Kidney glomerular epithelial cell (primary cell): ENCODE measurements around the gene CACNA1C.

Source experiments
- DNase-seq: peaks from one replicate; lab custom pipeline; 2025; lab: John Stamatoyannopoulos, UW

Gene CACNA1C

DNA sequence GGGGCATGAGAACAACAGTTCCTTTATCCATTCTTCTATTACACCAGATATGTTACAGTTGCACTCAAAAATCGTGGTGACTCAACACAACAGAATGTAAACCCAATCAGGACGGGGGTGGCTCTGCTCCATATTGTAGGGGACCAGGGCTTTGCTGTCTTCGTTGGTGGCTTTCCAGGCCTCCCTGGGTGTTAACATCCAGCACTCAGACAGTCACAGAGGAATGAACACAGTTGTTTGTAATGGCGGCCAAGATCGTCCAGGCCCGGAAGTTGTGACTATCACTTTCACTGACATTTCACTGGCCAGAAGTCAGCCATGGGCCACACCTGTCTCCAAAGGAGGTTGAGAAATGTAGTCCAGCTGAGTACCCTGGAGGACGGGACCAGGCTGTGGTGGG is 204.1 kb downstream of the CACNA1C start:
- DNase-seq, result no peak

DNA sequence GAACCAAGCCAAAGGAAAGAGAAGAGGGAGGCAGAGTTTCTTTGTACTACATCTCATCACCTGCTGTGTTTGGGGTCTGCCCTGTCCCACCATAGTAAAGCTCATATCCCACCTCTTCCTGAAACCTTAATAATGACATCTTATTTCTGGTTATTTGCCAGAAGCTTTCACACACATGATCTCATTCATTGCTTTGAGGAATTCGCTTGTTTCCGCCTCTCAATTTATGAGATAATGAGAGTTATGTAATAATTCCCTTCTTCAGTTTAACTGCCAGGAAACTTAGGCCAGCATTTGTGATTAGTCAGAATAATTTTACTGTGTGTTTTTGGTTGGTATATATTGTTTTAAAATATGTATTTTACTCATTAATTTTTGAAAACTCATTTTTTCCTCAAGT is 205.2 kb downstream of the CACNA1C start:
- DNase-seq, result no peak

DNA sequence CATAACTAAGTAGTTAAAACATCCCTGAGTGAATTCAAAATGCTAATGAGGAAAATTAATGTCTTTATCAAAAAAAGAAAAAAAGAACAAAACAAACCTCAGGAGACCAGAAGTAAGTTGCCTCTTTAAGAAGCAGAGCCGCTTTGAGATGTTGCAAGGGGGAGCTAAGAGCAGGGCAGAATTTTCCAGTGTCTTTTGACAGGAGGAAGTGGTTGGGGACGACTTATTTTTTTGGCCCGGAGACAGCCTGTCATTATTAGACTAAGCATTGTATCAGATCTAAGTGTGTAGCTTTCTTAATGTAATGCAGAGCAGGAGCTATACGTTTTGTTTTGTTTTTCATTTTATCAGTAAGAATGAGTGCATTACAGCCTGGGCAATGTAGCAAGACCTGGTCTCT is 206.6 kb downstream of the CACNA1C start:
- DNase-seq, result no peak

DNA sequence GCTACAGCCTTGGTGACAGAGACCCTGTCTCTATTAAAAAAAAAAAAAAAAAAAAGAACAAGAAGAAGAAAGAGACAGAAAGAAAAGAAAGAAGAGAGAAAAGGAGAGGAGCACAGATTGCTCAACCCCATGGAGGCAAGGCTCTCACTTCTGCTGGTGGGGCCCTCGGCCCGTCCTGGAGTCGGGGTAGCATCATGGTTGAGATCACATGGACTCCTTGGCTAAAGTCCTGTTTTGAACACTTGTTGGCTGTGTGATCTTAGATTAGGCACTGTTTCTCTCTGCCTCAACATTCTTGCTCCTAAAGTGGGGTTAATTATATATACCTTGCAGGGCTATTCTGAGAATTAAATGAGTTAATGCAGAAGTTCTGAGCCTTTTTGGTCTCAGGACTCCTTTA is 207.7 kb downstream of the CACNA1C start:
- no peak for DNase-seq

DNA sequence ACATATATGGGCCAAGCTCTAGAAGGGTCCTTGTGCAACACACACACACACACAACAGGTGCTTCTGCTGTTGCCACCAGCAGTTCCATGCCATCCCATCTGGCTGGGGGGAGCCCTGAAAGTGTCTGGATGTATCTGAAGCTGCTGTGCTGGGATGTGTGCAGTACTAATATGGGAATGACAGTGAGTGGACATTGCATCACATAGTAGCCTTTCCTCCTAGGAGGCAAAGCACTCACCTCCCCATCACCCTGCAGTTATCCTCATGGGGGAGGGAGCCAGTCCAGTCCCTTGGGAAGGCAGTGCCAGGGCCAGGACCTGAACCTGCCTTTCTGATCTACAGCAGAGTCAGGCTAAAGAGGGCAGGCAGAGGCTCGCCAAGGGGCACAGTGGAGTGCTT is 208.9 kb downstream of the CACNA1C start:
- DNase-seq, result no peak

DNA sequence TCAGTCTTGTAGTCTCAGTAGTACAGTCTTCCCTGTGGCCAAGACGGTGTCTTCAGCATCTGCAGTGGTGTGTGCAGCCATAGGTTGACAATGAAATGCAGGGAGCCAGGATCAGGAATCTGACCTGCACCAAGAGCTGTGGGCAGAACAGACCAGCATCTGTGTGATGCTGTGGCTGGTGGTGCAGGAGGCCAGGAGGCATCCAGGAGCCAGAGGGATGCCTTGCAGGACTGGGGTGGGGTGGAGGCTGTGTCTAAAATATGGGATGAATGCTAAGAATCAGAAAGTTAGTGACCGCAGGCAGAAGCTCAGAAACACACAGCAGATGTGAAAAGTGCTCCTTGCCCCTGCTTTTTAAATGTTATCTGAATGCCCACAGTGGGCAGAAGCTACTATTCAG is 209.7 kb downstream of the CACNA1C start:
- DNase-seq, result no peak

DNA sequence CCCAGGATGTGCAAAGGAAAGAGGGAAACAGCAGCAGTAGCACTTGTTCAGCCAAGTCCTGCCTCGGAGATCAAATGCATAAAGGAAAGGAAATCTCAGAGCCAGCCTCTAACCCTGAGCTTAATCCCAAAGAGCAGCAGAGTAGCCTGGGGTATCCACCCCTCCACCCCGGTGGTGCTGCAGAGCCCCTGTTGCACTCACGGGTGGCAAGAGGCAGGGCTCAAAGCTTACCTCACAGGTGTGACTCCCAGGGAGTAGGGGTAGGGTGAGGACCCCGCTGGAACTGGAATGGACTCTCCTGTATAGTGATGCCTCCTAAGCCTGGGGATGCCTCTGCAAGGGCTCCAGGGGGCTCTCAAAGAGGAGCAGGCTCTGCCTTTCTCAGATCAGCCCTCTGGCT is 211.1 kb downstream of the CACNA1C start:
- DNase-seq, result no peak

DNA sequence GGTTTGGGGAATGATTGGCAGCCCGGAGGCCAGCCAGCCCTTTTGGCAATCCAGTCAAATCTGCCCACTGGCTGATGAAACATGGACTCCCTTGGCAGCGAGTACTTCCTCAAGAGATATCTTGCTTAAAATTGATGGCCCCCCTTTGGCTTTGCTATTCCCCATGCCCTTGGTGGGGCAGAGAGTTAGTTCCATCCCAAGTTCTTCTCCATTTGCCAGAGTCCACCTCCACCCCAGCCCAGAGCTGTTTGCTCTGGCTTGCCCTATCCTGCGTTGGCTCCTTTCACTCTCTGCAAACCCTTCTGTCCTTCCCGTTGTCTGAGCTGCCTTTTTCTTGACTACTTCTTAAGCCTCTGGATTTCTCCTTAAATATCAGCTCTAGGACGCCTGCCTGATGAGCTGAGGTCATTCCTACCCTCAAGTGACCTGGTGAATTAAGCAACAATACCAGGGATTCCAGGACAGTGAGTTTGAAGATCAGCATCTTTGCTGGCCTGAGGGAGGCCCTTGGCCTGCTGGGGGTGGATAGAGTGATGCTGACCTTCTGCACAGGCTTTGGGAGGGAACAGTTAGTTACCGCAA is 212.0 kb downstream of the CACNA1C start:
- DNase-seq, result peak; percentile 69

DNA sequence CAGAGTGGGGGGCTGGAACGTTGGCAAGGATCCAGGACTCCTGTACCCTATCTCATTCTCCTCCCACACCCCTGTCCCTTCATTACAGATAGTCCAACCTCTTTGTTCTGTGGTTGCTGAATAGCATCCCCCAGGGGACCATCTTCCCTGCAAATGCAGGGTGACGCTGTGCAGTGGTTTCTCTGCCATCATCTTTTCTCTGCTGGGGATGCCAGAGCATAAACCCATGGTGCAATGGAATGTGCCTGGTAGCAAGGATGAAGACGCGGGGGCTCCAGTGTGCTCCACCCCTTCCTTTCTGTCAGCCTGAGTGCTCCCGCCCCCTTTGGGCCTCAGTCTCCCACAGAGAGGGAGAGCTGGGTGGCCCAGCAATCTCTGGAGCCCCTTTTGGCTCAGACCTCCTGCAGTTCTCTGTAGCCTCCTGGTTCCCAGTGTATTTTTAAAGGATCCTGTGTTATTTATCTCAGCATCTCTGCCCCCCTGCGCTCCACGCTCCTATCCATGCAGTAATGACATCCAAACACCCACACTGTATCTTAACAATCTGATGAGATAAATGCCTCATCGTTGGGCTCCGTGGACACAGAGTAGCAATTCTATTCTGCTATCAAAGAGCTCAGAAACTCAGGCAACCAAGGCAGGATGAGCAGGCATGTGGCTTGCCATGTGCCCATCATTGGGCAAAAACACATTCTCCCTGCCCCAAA is 212.8 kb downstream of the CACNA1C start:
- no peak for DNase-seq

DNA sequence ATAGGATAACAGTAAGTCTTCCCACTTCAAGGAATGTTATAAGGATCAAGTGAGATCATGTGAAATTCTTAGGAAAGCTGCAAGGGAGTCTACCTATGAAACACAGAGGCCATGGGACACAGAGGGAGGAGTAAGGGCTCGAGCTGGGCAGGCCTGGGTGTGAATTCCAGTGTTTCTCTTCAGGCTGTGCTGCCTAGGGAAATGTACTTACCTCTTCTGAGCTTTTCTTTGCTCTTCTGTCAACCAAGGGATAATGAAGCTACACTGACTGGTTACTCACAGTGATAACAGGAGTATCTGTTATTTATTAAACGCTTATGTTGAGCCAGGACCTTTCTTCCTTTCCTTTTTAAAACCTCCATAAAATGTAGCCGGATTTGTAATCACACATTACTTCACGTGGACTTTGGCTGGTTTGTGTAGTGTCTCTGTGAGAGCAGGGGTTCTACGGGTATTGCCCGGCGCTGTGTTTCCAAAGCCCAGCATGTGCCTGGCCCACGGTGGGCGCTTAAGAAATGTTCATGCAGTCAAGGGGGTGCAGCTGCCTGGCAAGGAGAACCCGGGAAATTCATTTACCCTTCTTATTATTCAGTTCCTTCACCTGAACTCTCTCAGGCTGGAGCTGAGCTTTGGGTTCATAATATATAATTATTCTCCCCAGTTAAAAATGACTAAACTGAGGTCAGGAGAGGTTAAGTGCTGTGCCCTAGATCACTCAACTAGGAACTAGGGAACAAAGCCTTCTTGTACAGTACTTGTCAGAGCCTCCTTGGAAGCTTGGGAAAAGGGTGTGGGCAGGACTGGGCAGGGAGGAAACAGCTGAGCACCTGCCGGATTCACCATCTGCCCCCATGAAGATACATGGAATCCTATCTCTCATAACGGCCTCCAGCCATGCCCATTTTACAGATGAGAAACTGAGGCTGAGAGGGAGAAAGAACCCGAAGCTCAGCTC is 214.2 kb downstream of the CACNA1C start:
- peak; percentile 31 for DNase-seq

DNA sequence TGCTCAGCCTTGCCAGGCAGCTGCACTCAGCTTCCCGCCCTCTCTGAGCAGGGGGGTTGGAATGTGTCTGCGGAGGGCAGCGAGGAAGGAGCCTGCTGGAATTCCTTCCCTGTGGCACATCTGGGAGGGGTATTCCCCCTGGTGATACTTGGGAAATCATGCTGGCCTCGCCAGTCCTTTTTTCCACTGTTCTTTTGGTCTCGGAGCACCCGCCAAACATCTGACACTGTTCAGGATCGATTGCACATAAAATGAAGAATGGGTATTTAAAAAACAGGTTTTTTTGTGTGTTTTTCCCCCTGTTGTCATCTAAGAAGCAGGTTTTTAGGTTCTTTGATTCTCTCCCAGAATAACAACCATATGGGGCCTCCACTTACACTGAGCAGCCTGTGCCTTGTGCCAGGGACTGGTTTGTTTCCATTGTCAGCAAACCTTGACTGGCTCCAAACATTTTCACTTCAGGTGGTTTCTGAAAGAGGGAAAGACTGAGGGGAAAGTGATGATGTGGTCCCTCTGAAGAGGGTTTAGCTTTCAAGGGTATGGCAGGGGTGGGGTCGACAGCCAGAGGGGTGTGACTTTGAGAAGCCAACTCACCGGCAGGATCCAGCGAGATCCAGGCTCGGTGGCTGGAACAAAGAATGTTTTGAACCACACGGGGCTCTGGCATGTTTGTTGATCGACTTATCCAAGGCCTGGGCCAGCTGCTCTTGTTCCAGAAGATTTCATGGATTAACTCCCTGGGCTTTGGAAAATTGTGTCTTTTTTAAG is 215.1 kb downstream of the CACNA1C start:
- peak; percentile 67 for DNase-seq

DNA sequence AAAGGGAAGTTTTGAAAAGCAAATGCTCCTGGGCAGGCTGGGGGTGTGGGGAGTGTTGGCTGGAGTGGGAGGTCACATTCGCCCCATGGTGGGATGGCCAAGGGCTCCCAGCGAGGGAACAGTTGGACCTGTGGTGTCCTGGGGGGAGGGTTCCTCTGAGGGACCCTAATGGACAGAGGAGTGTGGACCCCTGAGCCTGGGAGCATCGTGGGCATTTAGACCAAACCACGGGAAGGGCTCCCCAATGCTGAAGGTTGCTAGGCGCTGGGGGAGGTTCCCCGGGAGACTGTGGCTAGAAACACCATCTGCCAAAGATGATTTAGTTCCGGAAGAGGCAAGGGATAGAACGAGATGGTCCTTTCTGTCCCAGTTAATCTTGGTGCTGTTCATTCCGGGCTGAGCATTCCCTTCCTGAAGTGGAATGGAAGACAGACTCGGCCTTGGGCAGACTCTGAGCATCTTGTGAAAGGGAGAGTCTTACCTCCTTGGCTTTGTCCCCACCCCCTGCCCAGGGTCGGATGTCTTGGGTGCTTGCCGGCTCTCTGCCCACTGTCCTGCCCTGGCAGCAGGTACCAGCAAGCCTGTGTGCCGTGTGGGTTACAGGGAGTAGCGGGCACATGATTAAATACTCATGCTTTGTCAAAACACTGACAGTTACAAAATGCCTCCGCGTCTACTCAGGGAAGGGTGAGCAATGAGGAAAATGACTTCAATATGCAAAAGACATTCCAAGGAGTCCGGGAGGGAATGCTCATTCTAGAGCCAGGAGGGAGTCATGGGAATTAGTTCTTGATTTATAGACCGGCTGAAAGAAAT is 215.9 kb downstream of the CACNA1C start:
- peak; percentile 94 for DNase-seq

DNA sequence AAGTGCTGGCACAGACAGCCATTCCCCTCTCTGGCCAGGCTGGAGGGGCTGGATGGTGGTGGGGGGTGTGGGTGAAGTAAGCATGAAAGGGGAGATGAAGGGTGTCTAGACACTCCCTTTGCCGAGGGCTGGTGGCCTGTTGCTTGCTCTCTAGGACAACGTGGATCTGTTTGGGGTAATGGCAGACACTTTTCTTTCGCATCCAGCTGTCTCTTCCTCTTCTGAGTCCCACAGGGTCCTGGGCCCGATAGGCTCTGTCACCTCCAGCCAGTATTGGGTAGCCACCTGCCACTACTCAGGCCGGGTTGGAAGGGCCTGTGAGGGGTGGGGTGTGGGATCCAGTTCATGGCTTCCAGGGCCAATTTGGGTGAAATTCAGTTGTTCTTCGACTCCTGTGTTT is 218.1 kb downstream of the CACNA1C start:
- no peak for DNase-seq

DNA sequence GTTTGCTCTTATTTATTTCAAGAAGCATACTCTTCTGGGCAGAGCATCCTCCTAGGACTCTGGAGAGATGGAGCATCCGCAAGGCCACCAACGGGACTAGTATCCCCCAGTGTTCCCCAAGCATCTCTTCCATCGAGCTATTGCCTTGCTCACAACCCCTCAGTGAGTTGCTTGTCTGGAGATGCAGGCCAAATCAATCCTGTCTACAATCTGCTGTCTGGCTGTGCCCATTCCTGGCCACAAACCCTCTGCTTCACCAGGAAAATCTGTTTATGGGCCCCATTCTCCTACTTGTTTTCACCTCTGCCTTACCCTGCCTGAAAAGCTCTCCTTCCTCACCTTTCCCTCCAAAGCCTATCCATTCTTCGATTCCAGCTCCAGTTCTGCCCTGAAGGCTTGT is 219.2 kb downstream of the CACNA1C start:
- no peak for DNase-seq

DNA sequence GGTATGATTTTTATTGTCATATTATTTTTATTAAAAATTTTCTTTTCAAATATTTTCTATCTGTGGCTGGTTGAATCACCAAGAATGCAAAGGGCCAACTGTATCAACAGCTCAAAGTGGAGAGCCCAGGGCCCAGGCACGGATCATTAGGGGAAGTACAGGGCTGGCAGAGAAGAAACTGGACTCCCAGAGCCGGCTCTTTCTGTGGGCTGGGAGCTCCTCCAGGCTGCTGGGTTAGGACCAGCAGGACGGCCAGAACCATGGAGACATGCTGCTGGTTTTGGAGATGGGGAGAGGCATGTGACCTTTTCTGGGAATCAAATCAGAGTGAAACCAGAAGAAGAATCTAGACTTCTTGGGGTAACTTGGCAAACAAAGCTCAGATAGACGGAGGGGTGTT is 220.5 kb downstream of the CACNA1C start:
- DNase-seq, result no peak

DNA sequence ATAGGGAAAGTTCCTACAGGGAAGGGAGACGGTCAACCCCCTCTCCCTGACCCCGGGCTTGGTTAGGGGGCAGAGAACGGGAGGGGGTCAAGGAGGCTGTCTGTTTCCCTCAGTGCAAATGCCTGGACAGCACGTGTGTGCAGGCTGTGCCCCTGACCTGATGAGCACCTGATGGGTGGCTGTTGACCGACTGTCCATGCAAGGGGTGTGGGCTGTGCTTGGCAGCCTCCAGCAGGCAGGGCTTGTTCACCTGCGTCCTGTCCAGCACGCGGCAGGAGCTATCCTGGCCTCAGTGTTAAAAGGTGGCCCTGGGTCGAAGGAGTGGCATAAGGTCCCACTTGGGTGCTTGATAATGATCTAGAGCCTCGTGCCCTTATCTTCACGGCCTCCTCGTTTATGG is 221.0 kb downstream of the CACNA1C start:
- no peak for DNase-seq

DNA sequence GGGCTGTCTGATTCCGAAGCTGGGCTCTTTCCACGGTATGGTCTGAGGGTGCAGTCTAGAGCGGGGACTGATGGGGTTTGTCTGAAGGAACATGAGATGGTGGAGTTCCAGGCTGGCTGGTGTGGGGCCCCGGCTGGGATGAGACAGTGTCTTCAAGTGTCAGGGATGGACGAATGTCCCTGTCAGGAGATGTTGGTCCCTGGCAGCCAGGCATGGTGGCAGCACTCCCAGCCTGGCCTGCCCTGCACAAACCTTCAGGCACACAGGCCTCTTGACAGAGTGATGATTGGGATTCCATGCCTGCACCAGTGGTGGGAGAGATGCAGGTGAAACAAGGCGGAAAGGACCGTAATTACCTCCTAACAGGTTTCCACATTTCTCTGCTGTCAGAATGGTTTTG is 221.9 kb downstream of the CACNA1C start:
- no peak for DNase-seq

DNA sequence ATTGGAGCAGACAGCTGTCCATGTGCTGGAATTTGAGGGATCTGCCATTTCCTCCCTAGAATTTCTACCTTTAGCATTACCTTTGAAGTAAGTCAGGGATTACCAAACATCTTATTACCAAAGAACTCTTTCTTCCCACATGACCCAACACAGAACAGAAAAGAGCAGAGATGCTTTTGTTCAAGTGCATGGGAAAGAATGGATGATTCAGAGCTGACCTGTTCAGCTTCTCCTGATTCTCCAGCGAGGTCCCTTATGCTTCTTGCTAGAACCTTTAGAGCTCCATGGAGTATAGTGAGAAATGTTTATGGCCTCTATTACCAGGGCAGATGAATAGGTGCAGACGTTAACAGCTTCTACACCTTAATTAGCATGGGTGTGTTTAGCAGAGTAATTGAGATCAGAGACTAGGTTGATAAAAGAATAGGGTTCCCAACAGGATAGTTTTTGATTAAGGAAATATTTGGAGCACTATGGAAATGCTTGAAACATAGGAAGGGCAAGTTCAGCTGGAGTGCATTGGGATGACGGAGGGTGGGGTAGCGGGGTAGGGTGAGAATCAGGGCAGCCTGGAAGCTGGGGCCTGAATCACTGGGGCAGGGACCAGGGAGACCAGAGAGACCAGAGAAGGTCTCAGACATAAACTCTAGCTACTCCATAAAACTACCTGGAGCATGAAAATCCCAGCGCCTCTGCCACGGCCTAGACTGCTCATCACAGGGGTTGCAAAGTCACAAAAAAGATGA is 223.7 kb downstream of the CACNA1C start:
- no peak for DNase-seq

DNA sequence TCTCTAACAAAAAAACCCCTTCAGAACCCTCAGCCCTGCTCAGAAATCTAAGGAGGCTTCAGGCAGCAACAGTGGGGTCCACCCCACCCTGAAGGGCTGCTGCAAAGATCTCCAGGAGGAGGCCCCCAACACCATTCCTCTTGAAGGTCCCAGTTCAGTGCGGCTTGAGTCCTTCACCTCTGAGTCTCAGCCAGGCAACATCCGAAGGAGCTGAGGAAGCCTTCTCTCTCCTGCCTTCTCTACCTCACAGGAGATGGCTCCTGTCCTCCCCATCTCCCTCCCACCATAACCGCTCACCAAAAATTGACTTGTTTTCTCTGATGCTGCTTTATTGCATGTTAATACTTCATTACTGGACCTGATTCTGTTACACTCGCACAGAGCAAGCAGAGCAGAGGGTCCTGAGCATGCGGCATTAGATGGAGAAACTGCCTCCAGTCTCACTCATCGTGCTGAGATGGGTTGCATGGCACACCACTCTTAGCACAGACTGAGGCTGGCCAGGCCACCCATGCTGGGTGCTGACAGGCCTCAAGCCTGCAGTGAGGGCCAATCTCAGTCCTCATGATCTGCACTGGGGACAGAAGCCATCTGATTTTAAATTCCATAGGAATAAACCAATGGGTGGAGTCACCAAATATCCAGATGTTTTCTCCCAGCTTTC is 224.8 kb downstream of the CACNA1C start:
- DNase-seq, result no peak

DNA sequence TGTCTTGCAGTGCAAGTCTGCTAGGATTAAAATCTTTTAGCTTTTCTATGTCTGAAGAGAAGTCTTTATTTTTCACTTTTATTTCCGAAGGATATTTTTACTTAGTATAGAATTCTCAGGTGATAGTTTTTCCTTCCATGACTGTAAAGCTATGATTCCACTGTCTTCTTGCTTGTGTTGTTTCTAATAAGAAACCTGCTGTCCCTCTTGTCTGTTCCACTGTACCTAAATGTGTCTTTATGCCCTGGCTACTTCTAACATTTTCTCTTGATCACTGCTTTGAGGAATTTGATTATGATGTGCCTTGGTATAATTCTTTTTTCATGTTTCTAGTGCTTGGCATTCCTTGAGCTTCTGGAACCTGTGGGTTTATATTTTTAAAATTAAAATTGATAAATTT is 228.7 kb downstream of the CACNA1C start:
- no peak for DNase-seq
